H1 (cell line): ENCODE measurements around the gene MPRIP.

ENCODE experiments used
- EZH2 ChIP-seq: fragments of 200-600 bp; sonication (generic); IDR thresholded peaks from 2 replicates; pipeline ENCODE4 v1.7.1; 2012; ENCODE audit warnings: low read depth, mild to moderate bottlenecking, moderate library complexity, low read length, inconsistent platforms; ENCODE audit not compliant: severe bottlenecking
- TF ChIP-seq, protein P1 (sequence below), 3 experiments: IDR thresholded peaks; 1 replicate in 2 of 3; 2 replicates in 1 of 3; pipeline versions ENCODE4 v1.5.1 to v1.6.1; 2011; ENCODE audit warnings: low read length in 3 of 3, mild to moderate bottlenecking in 3 of 3, inconsistent platforms in 2 of 3, low read depth in 1 of 3, moderate library complexity in 1 of 3; ENCODE audit not compliant: insufficient read depth in 1 of 3; ENCODE audit errors: control extremely low read depth in 1 of 3

- no peak for TF ChIP-seq EZH2
- TF ChIP-seq, protein P1, sequence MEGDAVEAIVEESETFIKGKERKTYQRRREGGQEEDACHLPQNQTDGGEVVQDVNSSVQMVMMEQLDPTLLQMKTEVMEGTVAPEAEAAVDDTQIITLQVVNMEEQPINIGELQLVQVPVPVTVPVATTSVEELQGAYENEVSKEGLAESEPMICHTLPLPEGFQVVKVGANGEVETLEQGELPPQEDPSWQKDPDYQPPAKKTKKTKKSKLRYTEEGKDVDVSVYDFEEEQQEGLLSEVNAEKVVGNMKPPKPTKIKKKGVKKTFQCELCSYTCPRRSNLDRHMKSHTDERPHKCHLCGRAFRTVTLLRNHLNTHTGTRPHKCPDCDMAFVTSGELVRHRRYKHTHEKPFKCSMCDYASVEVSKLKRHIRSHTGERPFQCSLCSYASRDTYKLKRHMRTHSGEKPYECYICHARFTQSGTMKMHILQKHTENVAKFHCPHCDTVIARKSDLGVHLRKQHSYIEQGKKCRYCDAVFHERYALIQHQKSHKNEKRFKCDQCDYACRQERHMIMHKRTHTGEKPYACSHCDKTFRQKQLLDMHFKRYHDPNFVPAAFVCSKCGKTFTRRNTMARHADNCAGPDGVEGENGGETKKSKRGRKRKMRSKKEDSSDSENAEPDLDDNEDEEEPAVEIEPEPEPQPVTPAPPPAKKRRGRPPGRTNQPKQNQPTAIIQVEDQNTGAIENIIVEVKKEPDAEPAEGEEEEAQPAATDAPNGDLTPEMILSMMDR (IDR thresholded peaks at IDR 0.05; ENCODE audit: control extremely low read depth in 1 of 3, insufficient read depth in 1 of 3, low read depth in 1 of 3, low read length in 3 of 3), result no peak
These were observed 158.1 kb downstream of the MPRIP start for GRCh38 chr17:17200311-17200710.
